ENCODE measurements around the gene SHANK1.

- no peak for TF ChIP-seq EZH2phosphoT487 (IDR thresholded peaks at IDR 0.05; ENCODE audit: borderline replicate concordance, low read length)
- peak; percentile 97 for TF ChIP-seq CTCF (conservative IDR thresholded peaks at IDR 0.05; ENCODE audit: low read depth, low read length)
- TF ChIP-seq EZH2 (IDR thresholded peaks at IDR 0.05; ENCODE audit: low read length, unreplicated experiment), result peak; percentile 79
Observed at GRCh38 chr19:50669302-50670101, 50.1 kb downstream of the SHANK1 start.
